ENCODE measurements around the gene PSTPIP2.

Gene PSTPIP2

GRCh38 chr18:46060359-46060841, 11.7 kb downstream of the PSTPIP2 start:
- TF ChIP-seq CTCF (IDR thresholded peaks at IDR 0.05; ENCODE audit: insufficient read depth, low read depth, low read length, missing control alignments) = no peak
- no peak for DNase-seq (ENCODE audit: low read depth)
- H3K4me3 ChIP-seq (ENCODE audit: low read depth, low read length) = no peak overlapping the region

- TF ChIP-seq CTCF (IDR thresholded peaks at IDR 0.05; ENCODE audit: insufficient read depth, low read depth, low read length, missing control alignments) = no peak
- peak; percentile 32 for DNase-seq (ENCODE audit: low read depth)
- no peak overlapping the region for H3K4me3 ChIP-seq (ENCODE audit: low read depth, low read length)
Measured at GRCh38 chr18:46055838-46056230, 16.2 kb downstream of the PSTPIP2 start.

- no peak for TF ChIP-seq CTCF (IDR thresholded peaks at IDR 0.05; ENCODE audit: insufficient read depth, low read depth, low read length, missing control alignments)
- no peak for DNase-seq (ENCODE audit: low read depth)
Measured at GRCh38 chr18:46054956-46055837, 16.9 kb downstream of the PSTPIP2 start.

GRCh38 chr18:46053368-46054095, 18.5 kb downstream of the PSTPIP2 start:
- no peak for DNase-seq (ENCODE audit: low read depth)
- no peak overlapping the region for H3K4me3 ChIP-seq (ENCODE audit: low read depth, low read length)
- no peak for TF ChIP-seq CTCF (IDR thresholded peaks at IDR 0.05; ENCODE audit: insufficient read depth, low read depth, low read length, missing control alignments)

More at GRCh38 chr18:46054956-46055837, 16.9 kb downstream of the PSTPIP2 start:
- no peak overlapping the region for H3K4me3 ChIP-seq (ENCODE audit: low read depth, low read length)

GRCh38 chr18:46051731-46052461, 20.2 kb downstream of the PSTPIP2 start:
- TF ChIP-seq CTCF (IDR thresholded peaks at IDR 0.05; ENCODE audit: insufficient read depth, low read depth, low read length, missing control alignments) = no peak
- DNase-seq (ENCODE audit: low read depth) = no peak
- no peak overlapping the region for H3K4me3 ChIP-seq (ENCODE audit: low read depth, low read length)

- no peak for DNase-seq (ENCODE audit: low read depth)
- no peak for TF ChIP-seq CTCF (IDR thresholded peaks at IDR 0.05; ENCODE audit: insufficient read depth, low read depth, low read length, missing control alignments)
- H3K4me3 ChIP-seq (ENCODE audit: low read depth, low read length) = no peak overlapping the region
Measured at GRCh38 chr18:46050268-46050667, 21.8 kb downstream of the PSTPIP2 start.

Measured in GM12865 (cell line).